ENCODE measurements around the gene RBFOX1. TPM values are rescaled to one million over a fixed set of nuclear protein-coding genes. Genes with fewer than 3 reads are reported as not detected.

Gene RBFOX1
- total RNA-seq, 1 donor from 2014 or later, result not detected

- ATAC-seq (ENCODE audit: low read depth), result no peak
- Mint-ChIP-seq H3K4me3 (no peak overlapping the region), H3K4me1 (no peaks in the 10 kb centered on the region), H3K27me3 (no peaks in the 10 kb centered on the region), H3K27ac (no peak overlapping the region), H3K36me3 (ENCODE audit: low read depth) (no peaks in the 10 kb centered on the region), H3K9me3 (peaks cover 2% of the 10 kb centered on the region)
- ChIA-PET CTCF (no interaction called here), POLR2A (no interaction called here)
- TF ChIP-seq CTCF (IDR thresholded peaks at IDR 0.05), result no peak
- DNase-seq, result no peak
- intact Hi-C loops (cut with micrococcal nuclease), result no loop called here
These were observed 258.3 kb downstream of the RBFOX1 start for GRCh38 chr16:7590934-7591333.

DNA sequence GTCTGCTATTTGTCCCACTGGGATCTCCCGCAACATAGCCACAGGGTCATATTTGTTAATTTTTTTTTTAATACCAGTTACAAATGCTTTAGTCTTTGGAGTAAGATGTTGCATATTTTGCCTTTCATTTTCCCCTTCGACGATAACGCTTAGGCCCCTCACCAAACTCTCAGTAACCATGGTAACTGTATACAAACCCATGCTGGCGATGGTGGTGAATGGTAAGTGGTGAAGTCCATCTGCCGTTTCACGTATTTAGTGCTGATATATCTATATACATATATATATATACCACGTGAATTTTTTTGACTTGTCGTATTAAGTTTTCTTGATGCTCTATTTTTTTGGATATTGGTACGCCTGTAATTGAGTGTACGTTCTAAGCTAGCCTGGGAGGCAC, 263.7 kb downstream of the RBFOX1 start:
- intact Hi-C loops (cut with micrococcal nuclease), result no loop called here
- DNase-seq (no peak), ATAC-seq (ENCODE audit: low read depth) (no peak)
- Mint-ChIP-seq H3K4me1 (no peaks in the 10 kb centered on the region), H3K27ac (no peak overlapping the region), H3K36me3 (ENCODE audit: low read depth) (no peaks in the 10 kb centered on the region), H3K9me3 (peaks cover 4% of the 10 kb centered on the region), H3K27me3 (no peaks in the 10 kb centered on the region), H3K4me3 (no peak overlapping the region)
- TF ChIP-seq CTCF (IDR thresholded peaks at IDR 0.05), result no peak
- ChIA-PET CTCF (no interaction called here), POLR2A (no interaction called here)

- intact Hi-C loops (cut with micrococcal nuclease), result no loop called here
- Mint-ChIP-seq H3K27me3 (no peaks in the 10 kb centered on the region), H3K4me3 (no peak overlapping the region), H3K36me3 (ENCODE audit: low read depth) (no peaks in the 10 kb centered on the region), H3K9me3 (peaks cover 4% of the 10 kb centered on the region), H3K4me1 (no peaks in the 10 kb centered on the region), H3K27ac (no peak overlapping the region)
- ChIA-PET CTCF (no interaction called here), POLR2A (no interaction called here)
- no peak for TF ChIP-seq CTCF (IDR thresholded peaks at IDR 0.05)
- no peak for DNase-seq
- no peak for ATAC-seq (ENCODE audit: low read depth)
These were observed 265.0 kb downstream of the RBFOX1 start for GRCh38 chr16:7597677-7598076.

- no peaks in the 10 kb centered on the region for H3K27me3 Mint-ChIP-seq
- no peaks in the 10 kb centered on the region for H3K4me1 Mint-ChIP-seq
- POLR2A ChIA-PET, result no interaction called here
- intact Hi-C loops (cut with micrococcal nuclease), result no loop called here
- H3K4me3 Mint-ChIP-seq, result no peak overlapping the region
- H3K36me3 Mint-ChIP-seq (ENCODE audit: low read depth), result no peaks in the 10 kb centered on the region
- peaks cover 2% of the 10 kb centered on the region for H3K9me3 Mint-ChIP-seq
- TF ChIP-seq CTCF (IDR thresholded peaks at IDR 0.05), result no peak
- ATAC-seq (ENCODE audit: low read depth) (no peak), DNase-seq (no peak)
- no peak overlapping the region for H3K27ac Mint-ChIP-seq
- CTCF ChIA-PET, result no interaction called here
These were observed 268.5 kb downstream of the RBFOX1 start for GRCh38 chr16:7601100-7601499.

DNA sequence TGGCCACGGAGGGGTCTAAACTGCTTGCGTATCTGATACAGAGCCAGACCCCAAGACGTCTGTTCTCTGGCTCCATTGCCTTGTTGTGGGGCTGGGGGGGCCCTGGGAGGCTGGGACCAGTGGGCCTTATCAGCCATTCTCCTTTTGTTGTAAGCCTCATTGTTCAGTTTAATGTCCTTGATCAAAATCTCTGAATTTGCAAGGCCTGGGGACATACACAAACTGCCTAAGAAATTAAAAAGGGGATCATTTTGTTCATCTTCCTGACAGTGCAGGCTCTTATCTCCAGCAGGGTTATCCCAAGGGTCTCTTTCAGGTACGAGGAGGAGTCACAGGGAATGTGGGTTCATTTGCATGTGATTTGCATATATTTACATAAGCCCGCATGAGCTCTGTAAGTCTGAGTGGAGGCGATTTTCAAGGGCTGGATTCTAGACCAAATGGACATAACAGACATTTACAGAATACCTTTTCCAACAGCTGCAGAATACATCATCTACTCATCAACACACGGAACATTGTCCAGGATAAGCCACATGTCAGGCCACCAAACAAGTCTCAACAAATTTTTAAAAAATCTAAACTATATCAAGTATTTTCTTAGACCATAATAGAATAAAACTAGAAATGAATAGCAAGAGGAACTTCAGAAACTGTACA, 269.8 kb downstream of the RBFOX1 start:
- no peaks in the 10 kb centered on the region for H3K4me1 Mint-ChIP-seq
- ATAC-seq (ENCODE audit: low read depth) (no peak), DNase-seq (no peak)
- ChIA-PET POLR2A (no interaction called here), CTCF (no interaction called here)
- peaks cover 2% of the 10 kb centered on the region for H3K9me3 Mint-ChIP-seq
- no peaks in the 10 kb centered on the region for H3K36me3 Mint-ChIP-seq (ENCODE audit: low read depth)
- H3K4me3 Mint-ChIP-seq, result no peak overlapping the region
- H3K27ac Mint-ChIP-seq, result no peak overlapping the region
- intact Hi-C loops (cut with micrococcal nuclease), result no loop called here
- H3K27me3 Mint-ChIP-seq, result no peaks in the 10 kb centered on the region
- TF ChIP-seq CTCF (IDR thresholded peaks at IDR 0.05), result no peak
